NCI-H2107 treated with DMSO at 0.1 percent for 48 hours (cell line): Measurements from ENCODE around the gene TNS1.

Experiments
- DNase-seq: peaks from one replicate; lab custom pipeline; 2025; ENCODE audit not compliant: unreplicated experiment; lab: John Stamatoyannopoulos, UW

The TNS1 gene

DNA sequence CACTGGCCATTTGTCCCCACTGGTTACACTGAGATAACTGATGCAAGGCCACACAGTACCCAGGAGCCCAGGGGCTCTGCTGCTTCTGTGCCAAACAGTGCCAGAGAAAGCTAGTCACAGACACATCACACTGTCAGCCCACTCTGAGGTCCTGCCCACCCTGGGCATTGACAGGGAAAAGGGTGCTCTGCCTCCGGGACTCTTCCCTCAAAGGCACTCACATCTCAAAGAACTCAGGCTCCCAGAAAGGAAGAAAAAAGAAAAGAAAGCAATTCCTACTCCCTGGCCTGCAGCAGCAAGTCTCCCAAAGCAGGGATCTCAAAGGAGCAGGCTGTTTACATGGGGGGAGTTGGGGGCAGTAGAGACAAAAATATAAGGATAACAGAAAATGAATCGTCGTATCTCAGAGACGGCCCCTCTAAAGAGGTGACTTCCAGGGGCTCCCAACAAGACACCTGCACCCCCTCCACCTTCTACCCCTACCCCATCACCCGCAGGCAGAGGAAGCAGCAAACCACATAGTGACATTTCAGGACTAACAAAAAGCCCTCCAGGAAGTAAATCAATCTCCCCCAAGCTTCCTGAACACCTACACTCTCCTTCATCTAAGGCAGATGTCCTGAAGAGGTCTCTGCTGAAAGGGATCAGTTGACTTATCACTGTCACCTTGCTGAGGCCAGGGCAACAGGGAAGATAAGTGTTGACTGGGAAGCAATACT is 247.6 kb downstream of the TNS1 start:
- DNase-seq: no peak

DNA sequence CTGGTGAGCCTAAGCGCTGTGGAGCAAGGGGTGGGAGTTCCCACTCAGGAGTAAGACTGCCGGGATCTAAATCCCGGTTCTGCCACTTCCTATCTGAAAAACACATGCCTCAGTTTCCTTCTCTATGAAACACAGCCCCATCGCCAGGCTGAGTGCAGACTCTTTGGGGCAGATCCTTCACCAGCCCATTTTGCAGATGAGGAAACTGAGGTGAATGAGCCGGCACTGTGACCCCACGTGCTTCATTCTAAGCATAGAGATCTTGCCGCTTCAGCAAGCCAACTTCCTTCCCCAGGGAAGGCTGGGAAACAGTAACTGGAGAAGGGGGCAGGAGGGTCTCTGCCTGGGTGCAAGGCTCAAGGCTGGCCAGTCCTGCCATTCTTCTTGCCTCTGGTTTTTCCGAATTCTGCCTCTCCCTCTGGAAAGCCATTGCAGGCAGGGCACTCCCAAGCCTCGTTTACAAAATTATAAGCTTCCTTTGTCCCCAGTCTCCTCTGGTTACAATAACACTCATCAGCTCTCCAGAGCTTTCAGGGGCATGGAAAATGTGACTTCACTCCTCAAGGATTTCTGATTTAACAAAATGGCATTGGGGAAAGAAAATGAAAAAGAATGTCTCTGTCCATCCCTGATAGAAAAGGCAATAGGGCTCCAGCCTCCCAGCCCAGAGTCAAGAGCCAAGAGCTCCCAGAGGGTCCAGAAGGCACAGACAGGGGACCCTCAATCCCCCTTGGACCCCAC is 249.2 kb downstream of the TNS1 start:
- DNase-seq: no peak

DNA sequence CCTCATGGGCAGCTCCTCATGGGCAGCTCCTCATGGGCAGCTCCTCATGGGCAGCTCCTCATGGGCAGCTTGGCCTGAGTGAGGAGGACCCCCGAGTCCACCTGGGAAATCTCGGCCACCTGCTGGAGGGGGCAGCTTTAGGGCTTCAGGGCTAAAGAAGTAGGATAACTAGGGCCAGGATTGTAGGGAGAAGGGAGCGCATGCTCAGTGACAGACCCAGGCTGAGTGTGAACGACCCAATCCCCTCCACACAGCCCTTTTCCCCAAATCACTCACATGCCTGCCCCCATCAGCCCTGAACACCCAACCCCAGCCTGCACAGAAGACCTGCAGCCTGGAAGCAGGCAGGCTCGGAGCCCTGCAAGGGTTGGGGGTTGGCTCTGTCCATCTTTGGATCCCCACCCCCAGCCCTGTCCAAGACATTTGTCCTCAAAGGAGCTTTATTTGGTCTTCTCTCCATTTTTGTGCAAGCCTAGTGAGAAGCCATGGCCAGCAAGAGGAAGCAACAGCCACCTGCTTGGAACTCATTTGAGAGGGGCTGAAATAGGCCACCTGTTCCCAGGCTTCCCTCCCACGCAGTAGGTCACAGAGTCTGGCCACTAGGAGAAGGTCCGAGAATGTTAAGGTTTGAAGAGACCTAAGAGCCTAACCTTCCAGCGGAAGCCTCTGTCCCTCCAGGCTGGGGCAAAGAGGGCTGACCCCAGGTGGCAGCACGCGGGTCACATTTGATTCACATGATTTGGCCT is 249.9 kb downstream of the TNS1 start:
- no peak for DNase-seq

DNA sequence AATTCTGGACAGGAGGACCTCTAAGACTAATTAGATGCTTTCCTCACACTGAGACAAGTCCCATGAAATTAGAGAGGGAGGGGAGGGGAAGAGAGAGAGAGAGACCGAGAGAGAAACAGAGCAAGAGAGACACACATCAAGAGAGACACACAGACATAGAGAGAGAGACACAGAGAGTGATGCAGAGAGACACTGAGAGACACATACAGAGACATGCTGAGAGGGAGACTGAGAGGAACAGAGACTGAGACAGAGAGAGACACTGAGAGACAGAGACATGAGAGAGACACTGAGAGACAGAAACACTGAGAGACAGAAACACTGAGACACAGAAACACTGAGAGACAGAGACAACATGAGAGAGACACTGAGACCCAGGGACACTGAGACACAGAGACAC is 250.8 kb downstream of the TNS1 start:
- no peak for DNase-seq

DNA sequence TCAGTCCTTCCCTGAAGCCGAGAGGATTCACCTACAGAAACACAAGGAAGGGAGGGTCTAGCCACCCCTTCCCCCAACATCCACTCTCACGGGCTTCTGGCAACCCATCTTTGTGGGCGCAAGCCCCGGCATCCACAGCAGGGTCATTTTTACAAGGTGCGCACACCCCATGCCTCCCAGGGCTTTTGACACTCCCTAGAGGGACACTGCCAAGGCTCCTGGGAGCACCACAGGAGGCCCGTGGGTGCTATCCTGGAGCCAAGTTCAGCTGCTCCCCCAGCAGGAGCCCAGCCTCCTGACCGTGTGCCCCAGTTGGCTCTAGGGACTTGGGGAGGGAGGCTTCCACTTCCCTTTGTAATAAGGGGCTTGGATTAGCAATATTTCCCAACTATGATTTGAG is 251.6 kb downstream of the TNS1 start:
- no peak for DNase-seq
